Neuronal stem cell (in vitro differentiated cells): ENCODE data around the gene DGKB.
A peak's percentile ranks its signal among the peaks of the same experiment; 100 is the strongest.

Experiments
- DNase-seq: peaks from one replicate; pipeline ENCODE4 v3.0.0-alpha.2; 2013; ENCODE audit warnings: low spot score
- H2AFZ ChIP-seq: one replicate; pipeline ENCODE4 v1.6.1; 2013; ENCODE audit warnings: mild to moderate bottlenecking, low read length, inconsistent platforms
- H2AK5ac ChIP-seq: 2 replicates; pipeline ENCODE4 v1.6.1; 2013; ENCODE audit warnings: low read depth, mild to moderate bottlenecking, inconsistent platforms, low read length, moderate library complexity, mixed read lengths
- H2BK120ac ChIP-seq: 2 replicates; pipeline ENCODE4 v1.6.1; 2013; ENCODE audit warnings: low read depth, mild to moderate bottlenecking, inconsistent platforms, low read length, moderate library complexity, mixed read lengths
- H2BK12ac ChIP-seq: one replicate; pipeline ENCODE4 v1.6.1; 2013; ENCODE audit warnings: low read length, inconsistent platforms
- H2BK15ac ChIP-seq: 2 replicates; pipeline ENCODE4 v1.6.1; 2013; ENCODE audit warnings: mild to moderate bottlenecking, low read length, inconsistent platforms, mixed read lengths
- H2BK5ac ChIP-seq: one replicate; pipeline ENCODE4 v1.6.1; 2013; ENCODE audit warnings: inconsistent platforms, mild to moderate bottlenecking, low read length, moderate library complexity
- H3K14ac ChIP-seq: one replicate; pipeline ENCODE4 v1.6.1; 2013; ENCODE audit warnings: low read length, inconsistent platforms
- H3K18ac ChIP-seq: 2 replicates; pipeline ENCODE4 v1.6.1; 2013; ENCODE audit warnings: low read length, inconsistent platforms
- H3K23ac ChIP-seq: 2 replicates; pipeline ENCODE4 v1.6.1; 2013; ENCODE audit warnings: low read depth, mild to moderate bottlenecking, mixed read lengths, low read length, inconsistent platforms; ENCODE audit not compliant: poor library complexity
- H3K27ac ChIP-seq: replicated peaks from 3 replicates; pipeline ENCODE4 v1.5.1; 2013; ENCODE audit warnings: low read length, inconsistent platforms
- H3K27me3 ChIP-seq, 3 experiments: 2 replicates each; pipeline ENCODE4 v1.6.1; 2013; ENCODE audit warnings: low read length in 3 of 3, mild to moderate bottlenecking in 2 of 3, inconsistent platforms in 1 of 3, low read depth in 1 of 3, mixed read lengths in 1 of 3, moderate library complexity in 1 of 3; ENCODE audit not compliant: control insufficient read depth in 3 of 3, insufficient read depth in 3 of 3
- H3K36me3 ChIP-seq, 2 donors: replicated peaks in 1 of 2; 2 replicates each; pipeline ENCODE4 v1.6.1; 2013; ENCODE audit warnings: low read length in 2 of 2; ENCODE audit not compliant: control insufficient read depth in 2 of 2, insufficient read depth in 2 of 2
- H3K4ac ChIP-seq: 2 replicates; pipeline ENCODE4 v1.6.1; 2013; ENCODE audit warnings: inconsistent platforms, mild to moderate bottlenecking, low read length, moderate library complexity
- H3K4me1 ChIP-seq, 2 donors: 1 replicate in 1 of 2; 2 replicates in 1 of 2; pipeline ENCODE4 v1.6.1; 2013; ENCODE audit warnings: low read length in 2 of 2, low read depth in 1 of 2; ENCODE audit not compliant: control insufficient read depth in 2 of 2, insufficient read depth in 1 of 2
- H3K4me2 ChIP-seq: one replicate; pipeline ENCODE4 v1.6.1; 2013; ENCODE audit warnings: mild to moderate bottlenecking, low read length, inconsistent platforms; ENCODE audit not compliant: insufficient read depth, poor library complexity, severe bottlenecking
- H3K4me3 ChIP-seq, 2 donors: 2 replicates each; pipeline ENCODE4 v1.5.1; 2013; ENCODE audit warnings: low read length in 2 of 2, mild to moderate bottlenecking in 2 of 2, inconsistent platforms in 1 of 2, moderate library complexity in 1 of 2
- H3K79me1 ChIP-seq: one replicate; pipeline ENCODE4 v1.6.1; 2013; ENCODE audit warnings: low read depth, mild to moderate bottlenecking, inconsistent platforms, low read length, moderate library complexity
- H3K9ac ChIP-seq: one replicate; pipeline ENCODE4 v1.6.1; 2013; ENCODE audit warnings: mild to moderate bottlenecking, low read depth, low read length, inconsistent platforms; ENCODE audit not compliant: poor library complexity
- H3K9me3 ChIP-seq, 2 donors: replicated peaks in 1 of 2; 2 replicates each; pipeline versions ENCODE3 to v1.6.1; 2013; ENCODE audit warnings: low read length in 2 of 2, mild to moderate bottlenecking in 2 of 2, inconsistent platforms in 1 of 2, low read depth in 1 of 2, mixed read lengths in 1 of 2, moderate library complexity in 1 of 2; ENCODE audit not compliant: control insufficient read depth in 2 of 2, insufficient read depth in 1 of 2
- H4K8ac ChIP-seq: one replicate; pipeline ENCODE4 v1.6.1; 2013; ENCODE audit warnings: low read depth, mild to moderate bottlenecking, inconsistent platforms, low read length, moderate library complexity
- H4K91ac ChIP-seq: one replicate; pipeline ENCODE4 v1.6.1; 2013; ENCODE audit warnings: low read length, low read depth, mild to moderate bottlenecking, inconsistent platforms; ENCODE audit not compliant: poor library complexity
- WGBS, 2 donors: extraction: QIAGEN DNeasy Blood & Tissue Kit; methylation state at CpG; one replicate each; pipeline ENCODE4 v1.1.7; 2013; ENCODE audit warnings: missing lambda C conversion rate in 2 of 2, mixed read lengths in 1 of 2; ENCODE audit not compliant: insufficient read length in 2 of 2, insufficient replicate concordance in 1 of 2; ENCODE audit errors: extremely low coverage in 2 of 2; 5-methylcytosine and 5-hydroxymethylcytosine counted together

Gene DGKB

GRCh38 chr7:14389181-14389591, 513.4 kb downstream of the DGKB start:
- H3K4ac ChIP-seq = no peak overlapping the region
- no peak overlapping the region for H3K9ac ChIP-seq
- no peak for DNase-seq
- H3K9me3 ChIP-seq = no peaks in the 10 kb centered on the region
- H3K4me3 ChIP-seq = no peak overlapping the region
- no peak overlapping the region for H2BK12ac ChIP-seq
- no peak overlapping the region for H3K4me2 ChIP-seq
- no peak overlapping the region for H3K23ac ChIP-seq
- no peak overlapping the region for H4K8ac ChIP-seq
- no peaks in the 10 kb centered on the region for H3K79me1 ChIP-seq
- H3K27ac ChIP-seq = no peak overlapping the region
- no peaks in the 10 kb centered on the region for H3K36me3 ChIP-seq
- no peak overlapping the region for H4K91ac ChIP-seq
- no peak overlapping the region for H3K14ac ChIP-seq
- H2AK5ac ChIP-seq = no peak overlapping the region
- H3K4me1 ChIP-seq = peaks cover 3 to 11% of the 10 kb centered on the region in 2 donors
- no peaks in the 10 kb centered on the region for H3K27me3 ChIP-seq
- peak overlapping the region; percentile 50 for H2AFZ ChIP-seq
- H2BK5ac ChIP-seq = no peak overlapping the region
- WGBS, 2 donors = no CpG with 5 or more reads among the region's 5 CpGs
- no peak overlapping the region for H2BK15ac ChIP-seq
- no peak overlapping the region for H2BK120ac ChIP-seq
- no peak overlapping the region for H3K18ac ChIP-seq

DNA sequence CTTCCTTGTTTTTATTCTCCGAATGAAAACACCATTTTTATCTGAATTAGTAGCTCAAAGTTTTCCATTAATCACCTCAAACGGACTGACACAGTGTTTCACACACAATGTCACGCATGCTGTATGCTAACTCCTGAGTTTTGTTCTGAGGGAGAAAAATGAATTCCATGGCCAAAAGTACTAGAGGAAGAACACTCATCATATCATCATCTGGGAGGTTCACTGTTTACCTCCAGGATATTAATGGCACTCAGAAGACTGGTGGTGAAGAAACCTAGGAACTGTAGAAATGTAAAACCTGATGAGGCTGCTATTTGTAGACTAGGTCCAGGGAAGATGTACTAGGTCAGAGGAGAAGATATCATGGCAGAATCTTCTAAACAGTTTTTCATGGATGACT, 517.5 kb downstream of the DGKB start:
- Histone ChIP-seq H2AK5ac (no peak overlapping the region), H3K4me3 (no peak overlapping the region), H2AFZ (no peak overlapping the region), H3K79me1 (no peaks in the 10 kb centered on the region), H2BK5ac (no peak overlapping the region), H3K27me3 (no peaks in the 10 kb centered on the region), H3K4ac (no peak overlapping the region), H3K9ac (no peak overlapping the region), H2BK12ac (no peak overlapping the region), H3K4me2 (no peak overlapping the region), H3K23ac (no peak overlapping the region), H2BK15ac (no peak overlapping the region), H3K14ac (no peak overlapping the region), H4K91ac (no peak overlapping the region), H3K36me3 (no peaks in the 10 kb centered on the region), H4K8ac (no peak overlapping the region), H3K9me3 (no peaks in the 10 kb centered on the region), H3K27ac (no peak overlapping the region), H2BK120ac (no peak overlapping the region), H3K4me1 (peaks cover 3 to 11% of the 10 kb centered on the region in 2 donors), H3K18ac (no peak overlapping the region)
- no CpG with 5 or more reads among the region's 3 CpGs for WGBS, 2 donors
- DNase-seq = no peak

DNA sequence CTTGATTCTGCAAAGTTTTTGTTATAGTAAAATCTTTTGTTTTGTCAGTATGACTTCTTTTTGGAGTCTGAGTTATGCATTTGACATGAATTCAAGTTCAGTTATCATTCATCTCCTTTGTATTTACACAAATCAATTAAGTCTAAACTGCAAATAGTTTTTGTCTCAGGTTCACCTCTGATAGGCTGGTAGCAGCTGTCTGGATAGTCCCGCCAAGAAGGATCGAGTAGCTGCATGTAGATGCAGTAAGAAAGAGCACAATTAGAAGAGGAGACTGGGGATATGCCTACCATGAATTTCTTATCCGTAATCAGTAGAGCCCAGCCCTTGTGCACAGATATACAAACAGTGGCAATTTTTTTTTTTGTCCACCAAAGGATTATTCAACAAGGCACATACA, 520.6 kb downstream of the DGKB start:
- no peak overlapping the region for H4K8ac ChIP-seq
- no peak overlapping the region for H2AFZ ChIP-seq
- DNase-seq = no peak
- H3K4me3 ChIP-seq = no peak overlapping the region
- H3K9ac ChIP-seq = no peak overlapping the region
- no peak overlapping the region for H2BK12ac ChIP-seq
- no peak overlapping the region for H3K4me2 ChIP-seq
- H3K4me1 ChIP-seq = no peaks in the 10 kb centered on the region
- H3K36me3 ChIP-seq = no peaks in the 10 kb centered on the region
- no peak overlapping the region for H3K14ac ChIP-seq
- no peak overlapping the region for H2BK5ac ChIP-seq
- no peak overlapping the region for H3K23ac ChIP-seq
- no peak overlapping the region for H2BK120ac ChIP-seq
- H4K91ac ChIP-seq = no peak overlapping the region
- H3K4ac ChIP-seq = no peak overlapping the region
- H2BK15ac ChIP-seq = no peak overlapping the region
- no peaks in the 10 kb centered on the region for H3K79me1 ChIP-seq
- no peaks in the 10 kb centered on the region for H3K27me3 ChIP-seq
- H3K18ac ChIP-seq = no peak overlapping the region
- H3K9me3 ChIP-seq = no peaks in the 10 kb centered on the region
- H3K27ac ChIP-seq = no peak overlapping the region
- no peak overlapping the region for H2AK5ac ChIP-seq
- WGBS, 2 donors = no CpG with 5 or more reads among the region's 3 CpGs

- Histone ChIP-seq H2AFZ (no peak overlapping the region), H3K27ac (no peak overlapping the region), H2BK15ac (no peak overlapping the region), H2AK5ac (no peak overlapping the region), H3K36me3 (no peaks in the 10 kb centered on the region), H3K9ac (no peak overlapping the region), H2BK120ac (no peak overlapping the region), H3K79me1 (no peaks in the 10 kb centered on the region), H3K4ac (no peak overlapping the region), H3K23ac (no peak overlapping the region), H3K4me2 (no peak overlapping the region), H2BK5ac (no peak overlapping the region), H3K14ac (no peak overlapping the region), H3K18ac (no peak overlapping the region), H3K4me1 (no peaks in the 10 kb centered on the region), H3K27me3 (no peaks in the 10 kb centered on the region), H4K91ac (no peak overlapping the region), H3K9me3 (no peaks in the 10 kb centered on the region), H4K8ac (no peak overlapping the region), H2BK12ac (no peak overlapping the region), H3K4me3 (no peak overlapping the region)
- no CpG with 5 or more reads among the region's 3 CpGs for WGBS, 2 donors
- no peak for DNase-seq
These were observed 521.2 kb downstream of the DGKB start for GRCh38 chr7:14381306-14381705.
